HFF-Myc (cell line): ENCODE measurements around the gene SERGEF.

Experiments used
- DNase-seq: peaks from one replicate; pipeline ENCODE4 v3.0.0-alpha.2; 2011; ENCODE audit warnings: low read depth; ENCODE audit errors: extremely low read depth
- H3K4me3 ChIP-seq: replicated peaks from 2 replicates; pipeline ENCODE4 v1.5.1; 2011; ENCODE audit warnings: low read depth, mild to moderate bottlenecking, control low read depth, low read length
- TF ChIP-seq, protein P1 (sequence below): IDR thresholded peaks from 2 replicates; pipeline ENCODE4 v1.5.1; 2012; ENCODE audit warnings: mild to moderate bottlenecking, low read depth, low read length, control low read depth; ENCODE audit errors: missing control alignments

SERGEF gene

DNA sequence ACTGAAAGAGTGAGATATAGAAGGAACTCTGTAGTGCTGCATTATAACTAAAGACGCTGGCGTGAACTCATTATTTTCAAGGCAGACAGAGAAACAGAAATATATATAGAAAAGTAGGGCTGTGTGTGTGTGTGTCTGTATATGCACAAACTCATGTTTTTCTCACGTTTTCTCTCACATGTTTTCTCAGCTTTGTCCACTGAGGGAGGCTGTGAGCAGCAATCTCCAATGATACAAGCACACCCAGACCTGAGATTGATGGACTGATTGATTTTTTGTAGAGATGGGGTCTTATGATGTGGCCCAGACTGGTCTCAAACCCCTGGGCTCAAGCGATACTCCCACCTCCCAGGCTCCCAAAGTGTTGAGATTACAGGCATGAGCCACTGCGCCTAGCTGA, 122.5 kb downstream of the SERGEF start:
- DNase-seq = no peak
- TF ChIP-seq, protein P1, sequence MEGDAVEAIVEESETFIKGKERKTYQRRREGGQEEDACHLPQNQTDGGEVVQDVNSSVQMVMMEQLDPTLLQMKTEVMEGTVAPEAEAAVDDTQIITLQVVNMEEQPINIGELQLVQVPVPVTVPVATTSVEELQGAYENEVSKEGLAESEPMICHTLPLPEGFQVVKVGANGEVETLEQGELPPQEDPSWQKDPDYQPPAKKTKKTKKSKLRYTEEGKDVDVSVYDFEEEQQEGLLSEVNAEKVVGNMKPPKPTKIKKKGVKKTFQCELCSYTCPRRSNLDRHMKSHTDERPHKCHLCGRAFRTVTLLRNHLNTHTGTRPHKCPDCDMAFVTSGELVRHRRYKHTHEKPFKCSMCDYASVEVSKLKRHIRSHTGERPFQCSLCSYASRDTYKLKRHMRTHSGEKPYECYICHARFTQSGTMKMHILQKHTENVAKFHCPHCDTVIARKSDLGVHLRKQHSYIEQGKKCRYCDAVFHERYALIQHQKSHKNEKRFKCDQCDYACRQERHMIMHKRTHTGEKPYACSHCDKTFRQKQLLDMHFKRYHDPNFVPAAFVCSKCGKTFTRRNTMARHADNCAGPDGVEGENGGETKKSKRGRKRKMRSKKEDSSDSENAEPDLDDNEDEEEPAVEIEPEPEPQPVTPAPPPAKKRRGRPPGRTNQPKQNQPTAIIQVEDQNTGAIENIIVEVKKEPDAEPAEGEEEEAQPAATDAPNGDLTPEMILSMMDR = peak; percentile 9
- H3K4me3 ChIP-seq = no peak overlapping the region

DNA sequence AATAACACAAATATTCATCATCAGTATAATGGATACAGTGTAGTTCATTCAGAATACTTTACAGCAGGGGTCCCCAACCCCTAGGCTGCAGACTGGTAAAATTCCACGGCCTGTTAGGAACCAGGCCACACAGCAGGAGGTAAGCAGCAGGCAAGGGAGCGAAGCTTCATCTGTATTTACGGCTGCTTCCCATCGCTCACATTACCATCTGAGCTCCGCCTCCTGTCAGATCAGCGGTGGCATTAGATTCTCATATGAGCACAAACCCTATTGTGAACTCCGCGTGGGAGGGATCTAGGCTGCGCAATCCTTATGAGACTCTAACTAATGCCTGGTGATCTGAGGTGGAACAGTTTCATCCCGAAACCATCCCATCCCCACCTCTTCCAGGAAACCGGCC, 125.1 kb downstream of the SERGEF start:
- TF ChIP-seq, protein P1 = no peak
- DNase-seq = no peak
- no peak overlapping the region for H3K4me3 ChIP-seq

DNA sequence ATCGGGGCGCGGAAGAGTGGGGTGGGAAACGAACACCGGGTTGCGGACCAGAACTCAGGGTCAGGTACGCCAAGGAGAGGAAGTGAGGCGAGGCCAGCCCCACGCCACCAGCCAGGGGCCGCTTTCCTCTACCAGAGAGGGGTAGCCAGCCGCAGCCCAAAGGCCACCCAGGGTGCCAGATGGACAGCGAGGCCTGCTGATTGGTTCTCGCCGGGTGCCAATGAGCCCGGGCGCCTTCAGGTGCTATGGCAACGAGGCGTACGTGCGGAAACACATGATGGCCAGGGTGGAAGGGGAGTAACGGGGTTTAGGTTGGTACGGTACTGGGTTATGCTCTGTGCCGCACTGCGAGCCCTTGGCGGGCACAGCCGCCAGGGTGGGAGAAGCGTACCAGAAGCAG, 128.9 kb downstream of the SERGEF start:
- no peak overlapping the region for H3K4me3 ChIP-seq
- TF ChIP-seq, protein P1 = no peak
- no peak for DNase-seq

DNA sequence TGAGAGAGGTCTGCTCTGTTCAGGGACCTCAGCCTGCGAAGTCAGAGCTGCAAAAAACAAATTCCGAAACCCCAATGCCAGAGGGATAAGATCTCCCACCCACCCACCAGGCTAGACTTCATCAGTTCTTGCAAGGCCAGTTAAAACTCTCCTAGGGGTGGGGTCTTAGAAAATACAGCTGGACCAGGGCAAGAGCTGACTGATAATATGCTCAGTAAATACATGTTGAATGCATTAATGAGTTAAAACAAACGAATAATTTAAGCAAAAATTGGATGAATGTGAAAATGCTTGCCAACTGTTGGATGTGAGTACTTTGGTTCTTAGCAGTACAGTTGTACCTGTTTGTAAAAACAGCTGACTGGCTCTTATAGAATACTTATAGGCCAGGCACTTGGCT, 129.8 kb downstream of the SERGEF start:
- no peak overlapping the region for H3K4me3 ChIP-seq
- TF ChIP-seq, protein P1 = no peak
- DNase-seq = no peak

DNA sequence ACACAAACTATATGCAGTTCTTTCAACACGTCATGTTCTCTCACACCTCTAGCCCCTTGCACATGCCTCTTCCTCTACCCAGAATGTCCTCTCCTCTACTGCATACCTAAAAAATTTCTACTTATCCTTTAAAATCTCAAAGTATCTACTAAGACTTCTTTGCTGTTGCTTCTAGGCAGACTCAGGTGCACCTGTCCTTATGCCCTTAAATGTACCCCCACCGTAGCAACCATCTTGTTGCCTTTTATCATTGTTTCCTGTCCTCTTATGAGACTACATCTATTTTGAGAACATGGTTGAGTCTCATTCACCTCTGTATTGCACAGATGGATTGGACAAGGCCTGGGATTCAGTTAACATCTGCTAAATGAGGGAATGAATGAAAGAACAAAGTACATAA, 134.1 kb downstream of the SERGEF start:
- no peak overlapping the region for H3K4me3 ChIP-seq
- TF ChIP-seq, protein P1 = no peak
- no peak for DNase-seq

DNA sequence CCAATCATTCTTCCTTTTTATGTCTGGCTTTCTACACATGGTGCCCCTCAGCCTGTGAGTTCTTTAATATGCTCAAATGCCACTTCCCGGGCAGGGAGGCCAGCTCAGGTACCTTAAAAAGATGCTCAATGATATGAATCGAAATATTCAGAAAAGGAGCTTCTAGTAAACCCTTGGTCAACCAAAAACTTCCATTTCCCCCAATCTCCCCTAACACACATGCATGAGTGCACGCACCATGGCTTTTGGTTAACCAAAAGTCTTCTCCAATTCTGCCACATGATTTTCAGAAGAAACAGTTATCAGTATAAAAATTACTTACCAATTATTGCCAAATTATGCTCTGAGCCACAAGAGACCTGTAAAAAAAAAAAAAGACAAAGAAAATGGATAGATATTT, 135.0 kb downstream of the SERGEF start:
- H3K4me3 ChIP-seq = no peak overlapping the region
- no peak for DNase-seq
- TF ChIP-seq, protein P1 = no peak

DNA sequence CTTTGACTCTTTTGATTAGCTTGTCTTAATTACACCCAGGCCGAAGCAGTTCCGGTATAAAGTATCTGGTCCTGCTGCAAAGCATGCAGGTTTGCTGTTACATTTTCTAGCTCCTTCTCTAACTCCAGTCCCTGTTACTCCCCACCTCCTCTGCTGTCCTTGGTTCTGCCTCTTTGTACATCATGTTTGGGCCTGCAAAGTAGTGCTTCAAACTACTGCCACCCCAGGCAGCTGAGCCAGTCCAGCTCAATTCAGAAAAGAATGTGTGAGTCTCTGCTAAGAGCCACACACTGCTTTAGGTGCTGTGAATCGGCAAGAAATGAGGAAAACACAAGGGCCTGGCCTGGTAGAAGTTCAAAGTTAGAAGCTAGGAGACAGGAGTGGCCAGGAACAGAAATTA, 136.0 kb downstream of the SERGEF start:
- no peak for DNase-seq
- TF ChIP-seq, protein P1 = no peak
- H3K4me3 ChIP-seq = no peak overlapping the region
